Panc1 (cell line): ENCODE data around the gene AFF3. TPM values are rescaled to one million over a fixed set of nuclear protein-coding genes. Genes with fewer than 3 reads are reported as not detected.

Experiments used
- ATAC-seq: fragments of 200-7000 bp; cut with Tn5 transposase; 2 replicates; pipeline ENCODE4 v1.9.1; 2020; ENCODE audit warnings: mild to moderate bottlenecking, moderate library complexity
- BruUV-seq: library from RNA; stranded (reverse); fragments of 400-500 nt; replicated peaks from 2 replicates; lab custom pipeline; 2021; lab: Mats Ljungman, UMichigan
- CTCF ChIA-PET: fragments of 300-600 bp; sonication (Branson Sonifier 250); formaldehyde crosslinking; loops from one replicate; lab custom pipeline; 2022; ENCODE audit warnings: antibody characterized with exemption; lab: Charles Lee
- POLR2A ChIA-PET: fragments of 300-600 bp; sonication (Branson Sonifier 250); formaldehyde crosslinking; loops from one replicate; lab custom pipeline; 2022; ENCODE audit warnings: antibody characterized with exemption; lab: Charles Lee
- DNase-seq: peaks from one replicate; pipeline ENCODE4 v3.0.0-alpha.2; 2010; ENCODE audit warnings: low read depth, low spot score
- H3K27ac ChIP-seq: 2 replicates; pipeline ENCODE4 v1.5.1; 2011; ENCODE audit warnings: mild to moderate bottlenecking, low read length, inconsistent platforms
- H3K27me3 ChIP-seq: fragments of 200-500 bp; sonication (Bioruptor generic); 2 replicates; pipeline ENCODE4 v1.6.0; 2014; ENCODE audit warnings: low read length, inconsistent platforms; ENCODE audit not compliant: control insufficient read depth, insufficient read depth
- H3K36me3 ChIP-seq: fragments of 200-500 bp; sonication (Bioruptor generic); 2 replicates; pipeline ENCODE4 v1.5.1; 2014; ENCODE audit warnings: inconsistent platforms, mild to moderate bottlenecking, low read length, moderate library complexity; ENCODE audit not compliant: control insufficient read depth, insufficient read depth
- H3K4me1 ChIP-seq: 2 replicates; pipeline ENCODE4 v1.5.1; 2011; ENCODE audit warnings: inconsistent platforms, mild to moderate bottlenecking, low read length, moderate library complexity; ENCODE audit not compliant: control insufficient read depth, insufficient read depth
- H3K4me3 ChIP-seq, 2 experiments: 2 replicates each; pipeline ENCODE4 v1.5.1; 2011 to 2012; ENCODE audit warnings: low read depth in 2 of 2, low read length in 2 of 2, mild to moderate bottlenecking in 2 of 2, inconsistent platforms in 1 of 2, moderate library complexity in 1 of 2
- H3K9me3 ChIP-seq: fragments of 200-500 bp; sonication (Bioruptor generic); 2 replicates; pipeline ENCODE4 v1.5.1; 2014; ENCODE audit warnings: low read depth, mild to moderate bottlenecking, inconsistent platforms, low read length, moderate library complexity; ENCODE audit not compliant: control insufficient read depth, insufficient read depth
- CTCF ChIP-seq: fragments of 450-650 bp; IDR thresholded peaks from 2 replicates; pipeline ENCODE4 v1.5.1; 2017; ENCODE audit warnings: mild to moderate bottlenecking
- POLR2AphosphoS5 ChIP-seq: IDR thresholded peaks from 2 replicates; pipeline ENCODE4 v1.6.1; 2012; ENCODE audit warnings: mild to moderate bottlenecking, low read depth, low read length, moderate library complexity
- REST ChIP-seq, 2 experiments: IDR thresholded peaks; 2 replicates each; pipeline ENCODE4 v1.6.1; 2011 to 2012; ENCODE audit warnings: low read depth in 2 of 2, control low read depth in 1 of 2, low read length in 1 of 2, mild to moderate bottlenecking in 1 of 2, moderate library complexity in 1 of 2; ENCODE audit not compliant: insufficient read depth in 1 of 2
- SIN3A ChIP-seq: IDR thresholded peaks from 2 replicates; pipeline ENCODE4 v1.6.1; 2012; ENCODE audit warnings: low read depth, mild to moderate bottlenecking, low read length, moderate library complexity, borderline replicate concordance; ENCODE audit not compliant: insufficient read depth
- TCF7L2 ChIP-seq: IDR thresholded peaks from 2 replicates; pipeline ENCODE4 v1.6.1; 2011; ENCODE audit warnings: mild to moderate bottlenecking, low read depth, low read length, inconsistent platforms
- in situ Hi-C: cut with HindIII; loops from 2 replicates; pipeline ENCODE4 v1.10.0; 2016; ENCODE audit warnings: low sequenced_read_pairs, low pct_unique_long_range_greater_than_20kb
- intact Hi-C: fragments of 100-400 bp; cut with micrococcal nuclease; formaldehyde crosslinking; loops from one replicate; pipeline ENCODE4 v1.10.0; 2022; ENCODE audit not compliant: unreplicated experiment
- total RNA-seq: library from RNA; stranded (reverse); gene quantifications from one replicate; pipeline ENCODE4 v1.2.1, GENCODE V29; 2021; ENCODE audit not compliant: unreplicated experiment

Gene AFF3
- total RNA-seq, 1 experiment from 2014 or later = 2.2 TPM

GRCh38 chr2:99803846-99804245 is 338.5 kb downstream of the AFF3 start:
- no TSS peak for BruUV-seq
- intact Hi-C loops = no loop called here
- Histone ChIP-seq H3K4me1 (no peaks in the 10 kb centered on the region), H3K9me3 (no peaks in the 10 kb centered on the region), H3K36me3 (no peaks in the 10 kb centered on the region), H3K27me3 (peaks cover 2% of the 10 kb centered on the region; the same call in 1 of the 2 replicates), H3K4me3 (no peak overlapping the region), H3K27ac (no peak overlapping the region)
- in situ Hi-C loops = no loop called here
- no peak for DNase-seq
- ATAC-seq = no peak
- ChIA-PET CTCF (no interaction called here), POLR2A (no interaction called here)
- TF ChIP-seq SIN3A = no peak
- TF ChIP-seq CTCF = no peak
- no peak for TF ChIP-seq POLR2AphosphoS5
- no peak for TF ChIP-seq REST (IDR thresholded peaks at IDR 0.05; ENCODE audit: insufficient read depth in 1 of 2, low read depth in 2 of 2, low read length in 1 of 2)
- no peak for TF ChIP-seq TCF7L2

DNA sequence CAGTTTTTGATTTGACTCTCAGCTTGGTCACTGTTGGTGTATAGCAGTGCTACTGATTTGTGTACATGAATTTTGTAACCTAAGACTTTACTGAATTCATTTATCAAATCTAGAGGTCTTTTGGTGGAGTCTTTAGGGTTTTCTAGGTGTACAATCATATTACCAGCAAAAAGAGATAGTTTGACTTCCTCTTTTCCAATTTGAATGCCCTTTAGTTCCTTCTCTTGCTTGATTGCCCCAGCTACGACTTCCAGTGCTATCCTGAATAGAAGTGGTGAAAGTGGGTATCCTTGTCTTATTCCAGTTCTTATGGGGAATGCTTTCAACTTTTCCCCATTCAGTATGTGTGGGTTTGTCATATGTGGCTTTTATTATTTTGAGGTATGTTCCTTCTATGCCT is 339.7 kb downstream of the AFF3 start:
- Histone ChIP-seq H3K4me1 (no peaks in the 10 kb centered on the region), H3K27me3 (peaks cover 2% of the 10 kb centered on the region; the same call in 1 of the 2 replicates), H3K36me3 (no peaks in the 10 kb centered on the region), H3K9me3 (no peaks in the 10 kb centered on the region; the same call in 1 of the 2 replicates), H3K4me3 (no peak overlapping the region), H3K27ac (no peak overlapping the region)
- BruUV-seq = no TSS peak
- ATAC-seq (no peak), DNase-seq (no peak)
- POLR2A ChIA-PET = no interaction called here
- TF ChIP-seq REST (IDR thresholded peaks at IDR 0.05; ENCODE audit: insufficient read depth in 1 of 2, low read depth in 2 of 2, low read length in 1 of 2) = no peak
- TF ChIP-seq CTCF = no peak
- TF ChIP-seq POLR2AphosphoS5 = no peak
- TF ChIP-seq SIN3A = no peak
- no peak for TF ChIP-seq TCF7L2
- intact Hi-C loops = no loop called here
- CTCF ChIA-PET = no interaction called here
- in situ Hi-C loops = no loop called here
